Liver (tissue), 3 donors: ENCODE results near the gene CEMIP.

Source experiments
- TAF1 ChIP-seq: conservative IDR thresholded peaks from 2 replicates; pipeline ENCODE4 v1.6.1; 2016; ENCODE audit warnings: antibody characterized with exemption, mild to moderate bottlenecking
- YY1 ChIP-seq: IDR thresholded peaks from 2 replicates; pipeline ENCODE4 v1.6.1; 2016; ENCODE audit warnings: antibody characterized with exemption, mild to moderate bottlenecking
- TF ChIP-seq, protein P1 (sequence below): fragments of 150-350 bp; IDR thresholded peaks from 2 replicates; pipeline ENCODE4 v1.5.1; 2017; ENCODE audit warnings: improper control_type of control experiment, low read depth, low read length; ENCODE audit not compliant: missing input control
- donor health status: healthy.
- donor health status: healthy.

DNA sequence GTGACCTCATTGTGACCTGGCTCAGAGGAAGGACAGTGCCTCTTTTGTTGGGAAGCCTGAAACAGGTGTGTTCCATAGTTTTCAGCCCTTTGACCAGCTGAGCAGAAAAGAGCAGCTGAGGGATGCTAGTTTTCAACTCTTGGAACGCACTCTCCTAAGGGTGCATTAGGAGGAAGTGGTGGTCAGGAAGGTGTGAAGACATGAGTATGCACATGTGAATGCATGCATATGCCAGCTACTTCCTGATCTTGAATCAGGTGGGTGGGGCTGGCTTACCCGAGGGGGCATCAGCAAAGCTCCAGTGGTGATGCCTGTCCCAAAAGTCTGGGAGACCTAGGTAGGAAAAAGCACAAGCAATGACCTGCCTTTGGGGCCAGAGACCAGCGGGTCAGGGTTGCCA, 23.3 kb upstream of the CEMIP start:
- TF ChIP-seq, protein P1, sequence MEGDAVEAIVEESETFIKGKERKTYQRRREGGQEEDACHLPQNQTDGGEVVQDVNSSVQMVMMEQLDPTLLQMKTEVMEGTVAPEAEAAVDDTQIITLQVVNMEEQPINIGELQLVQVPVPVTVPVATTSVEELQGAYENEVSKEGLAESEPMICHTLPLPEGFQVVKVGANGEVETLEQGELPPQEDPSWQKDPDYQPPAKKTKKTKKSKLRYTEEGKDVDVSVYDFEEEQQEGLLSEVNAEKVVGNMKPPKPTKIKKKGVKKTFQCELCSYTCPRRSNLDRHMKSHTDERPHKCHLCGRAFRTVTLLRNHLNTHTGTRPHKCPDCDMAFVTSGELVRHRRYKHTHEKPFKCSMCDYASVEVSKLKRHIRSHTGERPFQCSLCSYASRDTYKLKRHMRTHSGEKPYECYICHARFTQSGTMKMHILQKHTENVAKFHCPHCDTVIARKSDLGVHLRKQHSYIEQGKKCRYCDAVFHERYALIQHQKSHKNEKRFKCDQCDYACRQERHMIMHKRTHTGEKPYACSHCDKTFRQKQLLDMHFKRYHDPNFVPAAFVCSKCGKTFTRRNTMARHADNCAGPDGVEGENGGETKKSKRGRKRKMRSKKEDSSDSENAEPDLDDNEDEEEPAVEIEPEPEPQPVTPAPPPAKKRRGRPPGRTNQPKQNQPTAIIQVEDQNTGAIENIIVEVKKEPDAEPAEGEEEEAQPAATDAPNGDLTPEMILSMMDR, result no peak
- TF ChIP-seq YY1 (no peak), TAF1 (no peak)
